Measurements from ENCODE around the gene PACS1. TPM values are rescaled to one million over a fixed set of nuclear protein-coding genes. Genes with fewer than 3 reads are reported as not detected.

Gene PACS1
- total and polyA plus RNA-seq, 8 donors = 14.7 to 269 (median 51.0) TPM

DNA sequence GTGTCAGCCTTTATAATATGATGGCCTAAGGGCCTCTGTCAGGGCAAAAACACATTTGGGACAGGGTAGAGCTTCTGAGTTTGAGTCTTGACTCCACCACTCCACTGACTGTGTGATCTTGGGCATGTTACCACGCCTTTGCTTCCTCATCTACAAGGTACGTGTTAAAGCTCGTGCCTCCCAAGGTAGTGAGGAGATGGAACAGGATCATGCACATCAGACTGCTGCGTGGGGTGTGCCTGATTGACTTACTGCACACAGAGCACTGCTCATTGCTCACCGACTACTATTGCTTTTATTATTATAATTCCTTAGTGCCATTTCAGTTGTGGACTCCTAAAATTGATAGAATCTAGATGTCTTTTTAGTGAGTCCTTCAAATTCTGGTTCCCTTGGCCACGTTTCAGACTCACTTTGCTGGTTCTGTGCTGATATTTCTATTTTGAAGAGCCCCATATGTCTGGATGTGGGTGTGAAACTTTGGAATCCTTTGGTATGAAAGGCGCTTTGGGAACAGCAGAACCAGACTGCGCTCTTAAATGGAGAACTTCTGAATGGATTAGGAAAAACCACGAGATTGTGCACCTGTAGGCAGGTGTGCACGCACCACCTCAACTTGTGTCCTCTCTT lies 154.3 kb downstream of the PACS1 start:
- DNase-seq = no peak
- Histone ChIP-seq H3K9me3 (no peaks in the 10 kb centered on the region), H3K27ac (no peak overlapping the region), H3K27me3 (no peaks in the 10 kb centered on the region), H3K4me1 (peaks cover 0 to 11% (median 9%) of the 10 kb centered on the region in 4 donors), H3K36me3 (peaks cover 26 to 64% (median 60%) of the 10 kb centered on the region in 4 donors), H3K4me3 (no peak overlapping the region)
- TF ChIP-seq POLR2A (IDR thresholded peaks at IDR 0.05) = no peak
- TF ChIP-seq EP300 (IDR thresholded peaks at IDR 0.05) = no peak
- no peak for TF ChIP-seq POLR2AphosphoS5 (IDR thresholded peaks at IDR 0.05)
- TF ChIP-seq, protein P1, sequence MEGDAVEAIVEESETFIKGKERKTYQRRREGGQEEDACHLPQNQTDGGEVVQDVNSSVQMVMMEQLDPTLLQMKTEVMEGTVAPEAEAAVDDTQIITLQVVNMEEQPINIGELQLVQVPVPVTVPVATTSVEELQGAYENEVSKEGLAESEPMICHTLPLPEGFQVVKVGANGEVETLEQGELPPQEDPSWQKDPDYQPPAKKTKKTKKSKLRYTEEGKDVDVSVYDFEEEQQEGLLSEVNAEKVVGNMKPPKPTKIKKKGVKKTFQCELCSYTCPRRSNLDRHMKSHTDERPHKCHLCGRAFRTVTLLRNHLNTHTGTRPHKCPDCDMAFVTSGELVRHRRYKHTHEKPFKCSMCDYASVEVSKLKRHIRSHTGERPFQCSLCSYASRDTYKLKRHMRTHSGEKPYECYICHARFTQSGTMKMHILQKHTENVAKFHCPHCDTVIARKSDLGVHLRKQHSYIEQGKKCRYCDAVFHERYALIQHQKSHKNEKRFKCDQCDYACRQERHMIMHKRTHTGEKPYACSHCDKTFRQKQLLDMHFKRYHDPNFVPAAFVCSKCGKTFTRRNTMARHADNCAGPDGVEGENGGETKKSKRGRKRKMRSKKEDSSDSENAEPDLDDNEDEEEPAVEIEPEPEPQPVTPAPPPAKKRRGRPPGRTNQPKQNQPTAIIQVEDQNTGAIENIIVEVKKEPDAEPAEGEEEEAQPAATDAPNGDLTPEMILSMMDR (IDR thresholded peaks at IDR 0.05) = no peak
- intact Hi-C loops (cut with DNase I; ENCODE audit: low total_unique reads) = loop anchor here (5.0 kb wide), 1 partner anchor 38 kb away; no protein-coding TSS in a partner anchor
- 90 to 94% (median 91%) methylated on average over 10 of the region's 10 CpGs for WGBS, 5 donors

DNA sequence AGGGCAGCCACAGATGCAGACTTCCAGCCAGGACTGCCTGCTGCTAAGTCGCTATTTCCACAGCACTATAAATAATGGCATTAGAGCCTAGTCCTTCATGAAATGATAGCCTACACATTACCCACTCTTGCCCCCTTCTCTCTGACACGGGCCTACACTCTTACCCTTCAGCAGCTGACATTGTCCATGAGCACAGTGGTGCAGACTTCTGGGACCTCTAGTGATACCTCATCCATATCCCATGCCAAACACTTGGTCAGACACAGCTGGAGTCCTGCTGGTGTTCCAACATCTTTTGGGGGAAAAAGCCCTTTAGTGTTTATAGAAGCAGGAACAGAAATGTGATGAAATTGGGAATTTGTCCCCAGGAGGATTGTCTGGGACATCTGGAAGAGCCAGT lies 155.0 kb downstream of the PACS1 start:
- DNase-seq = no peak
- intact Hi-C loops (cut with DNase I; ENCODE audit: low total_unique reads) = no loop called here
- Histone ChIP-seq H3K36me3 (peaks cover 24 to 63% (median 54%) of the 10 kb centered on the region in 4 donors), H3K9me3 (no peaks in the 10 kb centered on the region), H3K4me1 (peaks cover 0 to 11% (median 9%) of the 10 kb centered on the region in 4 donors), H3K27me3 (no peaks in the 10 kb centered on the region), H3K27ac (no peak overlapping the region), H3K4me3 (no peak overlapping the region)
- 68 to 74% (median 73%) methylated on average over 2 of the region's 2 CpGs for WGBS, 5 donors
- TF ChIP-seq, protein P1 (IDR thresholded peaks at IDR 0.05) = no peak
- TF ChIP-seq POLR2AphosphoS5 (IDR thresholded peaks at IDR 0.05) (no peak), EP300 (IDR thresholded peaks at IDR 0.05) (no peak), POLR2A (IDR thresholded peaks at IDR 0.05) (no peak)

DNA sequence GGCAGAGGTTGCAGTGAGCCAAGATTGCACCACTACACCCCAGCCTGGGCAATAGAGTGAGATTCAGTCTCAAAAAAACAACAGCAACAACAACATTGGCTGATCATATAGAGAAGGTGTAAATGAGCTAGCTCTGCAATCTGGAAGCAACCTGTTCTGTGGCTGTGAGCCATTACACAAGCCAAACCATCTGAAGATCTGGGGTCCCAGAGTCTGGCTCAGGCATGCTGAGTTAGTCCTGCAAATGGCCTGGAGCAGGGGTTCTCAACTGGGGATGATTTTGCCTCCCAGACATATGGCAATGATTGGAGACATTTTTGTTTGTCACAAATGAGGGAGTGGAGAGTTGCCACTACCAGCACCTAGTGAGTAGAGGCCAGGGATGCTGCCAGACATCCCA lies 156.0 kb downstream of the PACS1 start:
- Histone ChIP-seq H3K4me3 (no peak overlapping the region), H3K4me1 (peaks cover 0 to 11% (median 9%) of the 10 kb centered on the region in 4 donors), H3K27ac (no peak overlapping the region), H3K27me3 (no peaks in the 10 kb centered on the region), H3K36me3 (peaks cover 25 to 63% (median 54%) of the 10 kb centered on the region in 4 donors), H3K9me3 (no peaks in the 10 kb centered on the region)
- no peak for DNase-seq
- TF ChIP-seq POLR2AphosphoS5 (IDR thresholded peaks at IDR 0.05) = no peak
- TF ChIP-seq, protein P1 (IDR thresholded peaks at IDR 0.05) = no peak
- TF ChIP-seq POLR2A (IDR thresholded peaks at IDR 0.05) = no peak
- TF ChIP-seq EP300 (IDR thresholded peaks at IDR 0.05) = no peak
- intact Hi-C loops (cut with DNase I; ENCODE audit: low total_unique reads) = no loop called here

DNA sequence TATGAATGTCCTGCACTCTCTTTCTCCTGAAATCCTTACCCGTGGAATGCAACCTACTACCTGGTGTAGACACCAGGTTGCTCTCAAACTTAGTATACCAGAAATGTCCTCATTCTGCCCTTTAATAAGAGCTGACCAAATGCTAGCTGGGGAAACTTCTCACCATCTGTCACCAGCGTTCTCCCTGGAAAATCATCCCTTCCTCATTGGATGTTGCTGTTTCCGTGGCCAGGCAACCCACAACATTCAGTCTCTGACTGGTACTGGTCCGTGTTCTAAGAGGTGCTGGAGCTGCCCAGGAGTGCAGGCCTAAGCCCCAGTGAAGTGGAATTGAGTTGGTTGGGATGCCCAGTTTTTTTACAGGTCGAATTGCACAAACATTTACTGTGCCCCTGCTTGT lies 157.6 kb downstream of the PACS1 start:
- DNase-seq = no peak
- intact Hi-C loops (cut with DNase I; ENCODE audit: low total_unique reads) = no loop called here
- no peaks in the 10 kb centered on the region for H3K27me3 ChIP-seq
- no peak overlapping the region for H3K4me3 ChIP-seq
- H3K9me3 ChIP-seq = no peaks in the 10 kb centered on the region
- 77 to 93% (median 88%) methylated on average over 2 to 5 of the region's 5 CpGs for WGBS, 5 donors
- no peak for TF ChIP-seq POLR2AphosphoS5 (IDR thresholded peaks at IDR 0.05)
- no peak for TF ChIP-seq POLR2A (IDR thresholded peaks at IDR 0.05)
- TF ChIP-seq EP300 (IDR thresholded peaks at IDR 0.05) = no peak
- TF ChIP-seq, protein P1 (IDR thresholded peaks at IDR 0.05) = no peak
- H3K27ac ChIP-seq = no peak overlapping the region
- H3K4me1 ChIP-seq = peaks cover 0 to 6% (median 4%) of the 10 kb centered on the region in 4 donors
- H3K36me3 ChIP-seq = peaks cover 37 to 72% (median 62%) of the 10 kb centered on the region in 4 donors

Measured in stomach (tissue), 9 donors.